Kidney capillary endothelial cell (primary cell): ENCODE data around the gene HEMK1.

Experiments used
- DNase-seq: peaks from one replicate; pipeline ENCODE4 v3.0.0-alpha.2; 2018; ENCODE audit warnings: low spot score

Gene HEMK1

DNA sequence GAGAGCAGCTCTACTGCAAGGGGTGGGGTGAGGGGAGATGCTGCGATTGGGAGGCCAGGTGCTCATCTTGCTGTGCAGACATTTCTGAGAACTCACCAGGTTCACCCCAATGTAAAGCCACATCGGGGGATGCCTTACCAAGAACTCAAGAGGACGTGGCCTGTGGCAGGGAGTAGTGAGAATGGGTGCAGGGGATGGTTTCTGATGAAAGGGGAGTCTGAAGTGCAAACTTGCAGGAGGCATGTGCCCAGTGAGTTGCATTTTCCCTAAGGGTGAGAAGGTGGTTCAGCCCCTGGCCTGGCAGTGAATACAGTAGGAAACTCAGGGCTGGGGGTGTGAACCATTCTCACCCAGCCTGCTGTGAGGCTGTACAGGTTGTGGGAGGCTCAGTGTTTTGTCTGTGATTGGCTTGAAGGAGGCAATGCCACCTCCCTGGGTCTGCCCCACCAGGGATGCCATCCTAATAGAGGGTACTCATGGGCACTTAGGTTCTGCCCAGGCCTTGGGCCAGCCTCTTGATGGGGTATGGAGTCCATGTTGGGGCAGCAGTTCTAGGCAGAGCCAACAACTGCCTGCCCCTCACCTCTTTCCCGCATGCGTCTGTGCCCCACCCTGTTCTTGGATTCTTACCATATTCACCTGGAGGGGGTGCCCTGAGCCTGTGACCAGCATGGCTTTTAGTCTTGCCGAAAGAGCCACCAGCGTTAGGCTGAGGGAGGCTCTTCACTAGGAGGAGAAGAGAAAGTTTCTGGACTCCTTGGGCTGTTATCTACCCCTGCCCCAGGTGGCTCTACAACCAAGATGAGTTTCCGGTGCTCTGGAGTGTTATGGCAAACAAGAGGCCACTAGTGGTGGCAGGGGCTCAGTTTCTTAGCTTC lies 4.5 kb downstream of the HEMK1 start:
- DNase-seq: no peak

- no peak for DNase-seq
Observed at GRCh38 chr3:50574444-50574831, 5.1 kb downstream of the HEMK1 start.

- DNase-seq: no peak
Observed at GRCh38 chr3:50575372-50575771, 6.0 kb downstream of the HEMK1 start.

DNA sequence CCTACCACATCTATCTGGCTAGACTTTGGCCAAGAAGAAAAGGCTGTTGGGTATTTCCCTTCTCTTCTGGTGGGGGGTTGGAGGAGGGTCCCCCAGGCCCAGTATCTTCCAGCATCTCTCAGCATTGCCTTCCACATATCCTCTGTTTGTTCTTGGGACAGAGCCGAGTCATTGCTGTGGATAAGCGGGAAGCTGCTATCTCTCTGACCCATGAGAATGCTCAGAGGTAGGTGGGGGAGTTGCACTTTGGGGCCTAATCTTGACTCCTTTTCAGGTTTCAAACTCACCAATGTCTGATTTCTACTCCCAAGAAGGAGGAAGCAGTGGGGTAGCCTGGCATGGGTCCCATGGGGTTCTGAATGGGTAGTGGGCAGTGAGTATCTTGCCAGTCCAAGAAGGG lies 8.0 kb downstream of the HEMK1 start:
- no peak for DNase-seq

GRCh38 chr3:50580683-50581458 lies 11.5 kb downstream of the HEMK1 start:
- DNase-seq: no peak

- DNase-seq: no peak
Observed at GRCh38 chr3:50581459-50581842, 12.1 kb downstream of the HEMK1 start.

DNA sequence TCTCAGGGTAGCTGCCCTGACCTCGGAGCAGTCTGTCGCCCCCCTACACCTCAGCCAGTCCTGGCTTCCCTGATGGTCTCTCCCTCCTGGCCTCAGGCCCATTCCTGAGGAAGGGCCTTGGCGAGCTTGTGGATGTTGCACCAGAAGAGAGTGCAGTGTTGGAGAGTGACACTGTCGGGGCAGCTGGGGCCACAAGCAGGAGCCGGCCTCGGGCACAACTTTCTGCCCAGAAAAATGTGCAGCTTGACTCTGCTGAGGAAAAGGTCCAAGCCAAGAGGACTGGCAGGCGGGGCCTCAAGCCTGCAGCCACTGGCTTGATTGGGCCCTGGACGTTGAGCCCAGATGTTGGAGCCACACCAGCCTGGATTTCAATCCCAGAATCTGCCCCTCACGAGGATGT lies 12.8 kb downstream of the HEMK1 start:
- DNase-seq: no peak

GRCh38 chr3:50583897-50584296 lies 14.6 kb downstream of the HEMK1 start:
- no peak for DNase-seq

GRCh38 chr3:50584391-50584790 lies 15.1 kb downstream of the HEMK1 start:
- no peak for DNase-seq

DNA sequence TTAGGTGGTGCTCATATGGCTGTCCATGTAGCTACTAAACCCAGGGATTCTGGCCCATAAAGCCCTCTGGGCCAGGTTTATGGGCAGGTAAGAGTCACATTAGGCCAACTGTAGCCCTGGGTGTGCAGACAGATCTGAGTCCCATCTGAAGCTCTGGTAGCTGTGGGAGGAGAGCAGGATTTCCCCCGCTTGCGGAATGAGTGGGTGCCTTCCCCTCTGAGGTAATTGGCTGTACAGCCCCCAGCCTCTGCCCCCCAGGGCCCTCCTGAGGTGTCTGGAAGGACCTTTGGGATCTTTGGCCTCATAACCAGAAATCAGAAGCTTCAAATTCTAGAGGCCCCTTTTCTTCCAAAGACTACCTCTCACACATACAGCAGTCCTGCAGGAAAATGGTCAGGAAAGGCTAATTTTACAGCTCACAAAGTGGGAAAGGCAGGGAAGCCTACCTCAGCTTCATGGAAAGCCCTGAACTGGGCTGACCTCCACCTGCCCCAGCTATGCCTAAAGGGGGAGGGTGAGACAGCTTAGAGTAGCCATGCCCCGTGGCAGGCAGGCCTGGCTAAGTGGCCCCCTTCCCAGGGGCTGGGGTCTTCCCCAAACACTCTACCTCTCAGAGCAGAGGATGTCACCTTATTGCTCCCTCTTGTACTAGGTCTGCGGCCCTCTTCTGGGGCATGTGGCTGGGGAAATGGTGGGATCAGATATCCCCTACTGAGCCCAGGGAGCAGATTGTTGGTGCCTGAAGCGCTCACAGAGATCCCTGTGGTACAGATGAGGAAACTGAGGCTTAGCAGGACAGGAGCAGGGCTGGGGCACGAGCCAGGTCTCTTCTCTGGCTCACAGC lies 16.8 kb downstream of the HEMK1 start:
- DNase-seq: no peak

- no peak for DNase-seq
Observed at GRCh38 chr3:50586763-50587070, 17.4 kb downstream of the HEMK1 start.

DNA sequence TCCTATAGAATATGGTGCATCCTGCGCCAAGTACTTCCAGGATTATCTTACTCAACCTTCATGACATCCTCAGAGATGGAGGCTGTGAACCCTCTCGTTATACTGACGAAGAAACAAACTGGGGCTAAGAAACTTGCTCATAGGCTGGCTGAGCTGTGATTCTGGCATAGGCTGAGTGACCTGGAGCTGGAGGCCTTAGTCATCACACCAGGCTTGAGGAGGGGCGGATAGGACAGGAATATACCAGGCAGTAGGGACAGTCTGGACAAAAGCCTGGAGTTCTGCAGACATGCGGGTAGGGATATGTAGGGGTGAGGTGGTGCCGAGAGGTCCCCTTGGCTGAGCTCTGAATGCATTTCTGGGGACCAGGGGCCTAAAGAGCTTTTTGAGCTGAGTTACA lies 18.1 kb downstream of the HEMK1 start:
- no peak for DNase-seq

DNA sequence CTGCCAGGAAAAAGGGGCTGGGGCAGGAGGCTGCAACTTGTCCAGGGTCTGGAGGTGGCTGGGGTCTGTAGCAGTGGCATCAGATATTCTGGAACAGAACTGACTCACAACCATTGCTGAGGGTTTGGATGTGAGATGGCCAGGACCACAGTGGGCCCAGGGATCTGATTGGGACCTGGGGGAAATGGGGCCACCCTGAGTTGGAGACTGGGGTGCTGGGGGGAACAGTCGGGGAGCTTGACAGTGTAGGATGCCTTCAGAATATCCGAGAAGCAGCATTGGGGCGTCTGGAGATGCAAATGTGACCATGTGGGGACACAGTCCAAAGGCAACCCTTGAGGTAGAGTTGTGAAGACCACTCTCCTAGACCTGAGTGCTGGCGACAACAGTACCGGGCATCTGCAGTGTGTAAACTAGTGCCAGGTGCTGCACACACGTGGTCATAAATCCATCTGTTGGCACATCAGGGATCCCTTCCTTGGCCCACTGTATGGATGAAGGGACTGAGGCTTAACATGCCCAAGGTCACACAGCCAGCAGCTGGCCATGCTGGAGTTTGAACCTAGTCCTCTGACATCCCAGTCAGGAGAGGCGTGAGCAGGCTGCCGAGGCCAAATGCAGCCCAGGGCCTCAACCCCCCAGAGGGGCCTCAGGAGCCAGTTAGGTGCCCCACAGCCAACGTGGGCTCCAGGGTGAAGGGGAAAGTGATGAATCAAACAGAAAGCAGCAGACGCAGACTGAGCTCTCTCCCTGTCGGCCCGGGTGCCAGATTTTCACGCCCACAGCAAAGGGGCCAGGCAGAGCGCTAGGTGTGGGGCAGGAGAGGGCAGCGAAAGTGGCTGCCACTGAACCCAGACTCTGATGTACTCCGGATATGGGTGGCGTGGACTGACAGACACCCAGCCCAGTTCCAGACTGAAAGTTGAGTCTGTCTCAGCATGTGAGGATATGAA lies 18.8 kb downstream of the HEMK1 start:
- no peak for DNase-seq

GRCh38 chr3:50588759-50589433 lies 19.6 kb downstream of the HEMK1 start:
- DNase-seq: no peak

DNA sequence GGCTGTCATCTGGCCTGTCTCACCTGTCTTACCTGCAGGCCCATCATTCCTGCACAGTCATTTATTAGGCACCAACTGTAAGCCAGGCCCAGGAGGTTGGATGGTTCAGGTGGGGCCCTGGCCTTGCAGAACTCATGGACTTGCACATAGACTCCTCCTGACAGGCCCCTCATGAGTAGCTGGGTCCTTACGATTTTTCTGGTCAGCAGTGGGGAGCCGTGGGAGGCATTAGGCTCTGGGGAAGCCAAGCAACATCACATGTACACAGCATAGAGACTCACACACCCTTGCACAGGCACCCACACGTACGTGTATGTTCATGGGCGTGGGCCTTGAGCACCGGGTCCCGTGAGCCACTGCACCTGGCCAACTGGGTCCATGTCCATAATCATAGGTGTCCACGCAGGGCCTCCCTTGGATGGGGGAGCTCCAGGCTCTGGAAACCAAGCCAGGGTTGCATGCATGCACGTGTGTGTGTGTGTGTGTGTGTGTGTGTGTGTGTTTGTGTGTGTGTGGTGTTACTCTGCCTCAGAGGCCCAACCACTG lies 21.9 kb downstream of the HEMK1 start:
- no peak for DNase-seq

DNA sequence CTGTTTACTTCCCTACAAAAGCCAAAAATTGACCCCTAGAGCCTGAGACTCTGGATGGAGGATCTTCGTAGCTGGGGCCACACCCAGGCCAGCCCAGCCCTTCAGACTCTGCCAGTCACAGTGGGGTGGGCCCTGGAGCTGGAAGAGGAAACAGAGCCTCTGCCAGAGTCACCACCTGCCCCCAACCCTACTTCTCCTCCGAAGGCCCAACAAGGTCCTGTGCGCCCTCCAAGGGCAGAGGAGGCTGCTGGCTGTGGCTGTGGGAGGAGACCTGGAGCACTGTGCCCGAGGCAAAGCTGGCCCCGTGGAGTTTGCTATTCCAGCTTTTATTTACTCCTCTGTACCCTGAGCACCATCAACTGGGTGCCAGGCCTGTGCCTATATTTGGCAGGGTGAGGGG lies 23.2 kb downstream of the HEMK1 start:
- DNase-seq: no peak

DNA sequence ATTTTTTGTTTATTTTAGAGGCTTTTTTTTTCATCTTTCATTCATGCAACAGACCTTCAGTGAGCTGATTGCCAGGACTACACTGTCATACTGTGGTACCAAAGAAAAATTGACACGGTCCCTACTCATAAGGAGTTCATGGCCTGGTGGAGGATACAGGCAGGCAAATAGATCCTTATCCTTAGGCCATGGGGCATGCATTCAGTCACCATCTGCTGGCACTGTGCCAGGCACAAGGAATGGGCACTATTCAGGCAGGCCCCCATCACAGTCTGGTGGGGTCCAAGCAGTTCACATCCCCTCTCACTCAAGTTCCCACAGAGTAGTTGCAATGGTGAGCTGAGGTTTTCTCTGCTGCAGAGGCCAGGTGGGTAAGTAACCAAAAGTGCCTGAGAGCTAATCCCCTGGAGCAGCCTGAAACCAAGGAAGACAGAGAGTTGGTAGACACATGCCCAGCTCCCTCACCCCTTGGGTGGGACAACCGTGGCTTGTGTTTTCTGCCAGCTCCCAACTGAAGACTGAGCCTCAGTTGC lies 25.0 kb downstream of the HEMK1 start:
- DNase-seq: no peak

DNA sequence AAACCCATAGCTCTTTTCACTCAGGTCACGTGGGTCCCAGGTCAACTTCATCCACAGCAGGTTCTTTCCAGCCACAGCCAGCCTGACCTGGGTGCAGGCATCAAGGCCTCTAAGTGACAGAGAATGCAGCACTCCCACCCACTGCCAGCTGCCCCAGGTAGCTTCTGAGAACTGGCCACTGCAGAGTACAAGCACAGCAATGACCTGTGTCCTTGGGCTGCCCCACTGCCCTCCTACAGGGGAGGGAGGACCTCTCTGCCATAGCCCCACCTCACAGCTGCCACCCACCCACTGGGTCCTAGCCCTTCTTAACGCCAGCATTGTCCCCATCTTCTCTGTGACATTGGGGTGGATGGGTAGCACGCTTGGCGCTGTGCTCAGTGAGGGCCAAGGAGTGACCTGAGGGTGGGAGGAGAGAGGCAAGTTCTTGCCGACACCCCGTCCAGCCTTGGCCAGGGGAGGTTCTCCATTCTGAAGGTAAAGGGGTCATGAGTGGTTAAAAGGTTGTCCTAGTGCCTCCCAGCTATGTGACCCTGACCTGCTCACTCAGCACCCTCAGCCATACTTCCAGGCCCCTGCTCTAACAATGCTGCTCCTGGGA lies 29.9 kb downstream of the HEMK1 start:
- no peak for DNase-seq

- DNase-seq: no peak
Observed at GRCh38 chr3:50599716-50600118, 30.4 kb downstream of the HEMK1 start.

DNA sequence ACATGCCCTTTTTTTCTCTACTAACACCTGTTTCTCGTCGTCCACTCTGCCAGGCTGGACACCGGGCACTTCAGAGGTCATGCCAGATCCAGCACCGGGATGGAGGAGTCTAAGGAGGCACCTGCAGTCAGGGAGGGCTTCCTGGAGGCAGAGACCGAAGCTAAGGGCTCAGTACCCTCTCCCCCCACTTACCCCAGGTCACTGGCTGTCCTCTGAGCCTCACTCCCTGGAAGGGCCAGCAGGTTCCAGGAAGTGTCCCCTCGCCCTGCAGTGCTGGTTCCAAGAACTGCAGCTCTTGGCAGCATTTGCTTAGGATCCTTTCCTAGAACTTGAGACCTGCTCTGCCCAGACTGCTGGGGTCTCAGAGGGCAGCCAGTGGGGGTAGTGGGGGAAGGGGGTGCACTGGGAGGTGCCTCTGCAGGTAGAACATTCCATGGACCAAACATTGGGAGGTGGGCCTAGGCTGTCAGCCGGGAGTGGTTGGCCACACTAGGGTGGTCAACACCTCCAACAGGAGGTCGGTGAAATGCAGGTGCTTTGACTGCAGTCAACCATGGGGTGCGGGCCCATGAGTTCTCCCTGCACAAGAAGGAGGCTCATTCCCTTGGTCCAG lies 30.9 kb downstream of the HEMK1 start:
- DNase-seq: no peak
